ENCODE measurements around the gene UBTD1.

UBTD1 gene

GRCh38 chr10:97590082-97590747 is 91.5 kb downstream of the UBTD1 start:
- no peak for TF ChIP-seq CTCF (IDR thresholded peaks at IDR 0.05; ENCODE audit: borderline replicate concordance, insufficient read depth, low read depth, low read length)
- no peak overlapping the region for H3K4me3 ChIP-seq (ENCODE audit: low read depth, low read length)

GRCh38 chr10:97590748-97591495 is 92.2 kb downstream of the UBTD1 start:
- H3K4me3 ChIP-seq (ENCODE audit: low read depth, low read length): no peak overlapping the region
- no peak for TF ChIP-seq CTCF (IDR thresholded peaks at IDR 0.05; ENCODE audit: borderline replicate concordance, insufficient read depth, low read depth, low read length)

GRCh38 chr10:97593421-97593820 is 94.7 kb downstream of the UBTD1 start:
- no peak for TF ChIP-seq CTCF (IDR thresholded peaks at IDR 0.05; ENCODE audit: borderline replicate concordance, insufficient read depth, low read depth, low read length)
- H3K4me3 ChIP-seq (ENCODE audit: low read depth, low read length): no peak overlapping the region

GRCh38 chr10:97596101-97597082 is 97.7 kb downstream of the UBTD1 start:
- H3K4me3 ChIP-seq (ENCODE audit: low read depth, low read length): no peak overlapping the region
- no peak for TF ChIP-seq CTCF (IDR thresholded peaks at IDR 0.05; ENCODE audit: borderline replicate concordance, insufficient read depth, low read depth, low read length)

GRCh38 chr10:97597778-97598177 is 99.1 kb downstream of the UBTD1 start:
- H3K4me3 ChIP-seq (ENCODE audit: low read depth, low read length): no peak overlapping the region
- TF ChIP-seq CTCF (IDR thresholded peaks at IDR 0.05; ENCODE audit: borderline replicate concordance, insufficient read depth, low read depth, low read length): no peak

GRCh38 chr10:97598407-97599271 is 99.9 kb downstream of the UBTD1 start:
- TF ChIP-seq CTCF (IDR thresholded peaks at IDR 0.05; ENCODE audit: borderline replicate concordance, insufficient read depth, low read depth, low read length): no peak
- no peak overlapping the region for H3K4me3 ChIP-seq (ENCODE audit: low read depth, low read length)
